ENCODE measurements around the gene NR4A1.

- TF ChIP-seq EP300 (IDR thresholded peaks at IDR 0.05; ENCODE audit: borderline replicate concordance): no peak
- no peak for TF ChIP-seq TAF1 (IDR thresholded peaks at IDR 0.05; ENCODE audit: low read depth)
- no peak for TF ChIP-seq MAX (IDR thresholded peaks at IDR 0.05)
- TF ChIP-seq CEBPB (IDR thresholded peaks at IDR 0.05): no peak
- TF ChIP-seq YY1 (IDR thresholded peaks at IDR 0.05; ENCODE audit: low read depth): no peak
- TF ChIP-seq FOXM1 (IDR thresholded peaks at IDR 0.05; ENCODE audit: borderline replicate concordance, low read depth): no peak
- no peak for TF ChIP-seq ZBTB7A (IDR thresholded peaks at IDR 0.05; ENCODE audit: low read depth)
- TF ChIP-seq TCF12 (IDR thresholded peaks at IDR 0.05; ENCODE audit: low read depth): no peak
- no peak for TF ChIP-seq CREB1 (IDR thresholded peaks at IDR 0.05; ENCODE audit: low read depth)
- TF ChIP-seq RAD21 (IDR thresholded peaks at IDR 0.05; ENCODE audit: low read depth): no peak
- TF ChIP-seq REST (IDR thresholded peaks at IDR 0.05; ENCODE audit: low read depth): no peak
- no peak for TF ChIP-seq NFIC (IDR thresholded peaks at IDR 0.05)
- TF ChIP-seq TEAD4 (IDR thresholded peaks at IDR 0.05): no peak
These were observed 31.4 kb downstream of the NR4A1 start for GRCh38 chr12:52082669-52082987.
